Measurements from ENCODE around the gene GRN.

GRCh38 chr17:44387804-44388203 is 42.7 kb downstream of the GRN start:
- TF ChIP-seq CTCF (IDR thresholded peaks at IDR 0.05) (no peak), POLR2A (IDR thresholded peaks at IDR 0.05; ENCODE audit: low read depth) (no peak)
